Breast epithelium (tissue), 4 donors: Measurements from ENCODE around the gene ESPN. TPM values are rescaled to one million over a fixed set of nuclear protein-coding genes. Genes with fewer than 3 reads are reported as not detected.

ENCODE experiments used
- DNase-seq, 2 donors: peaks; one replicate each; pipeline ENCODE4 v3.0.0-alpha.2; 2019; ENCODE audit warnings: low spot score in 2 of 2
- H3K27ac ChIP-seq, 2 donors: fragments of 200-600 bp; sonication (generic) in 1 of 2; one replicate each; pipeline ENCODE4 v1.5.1; 2016 to 2019; ENCODE audit warnings: mild to moderate bottlenecking in 1 of 2
- H3K27me3 ChIP-seq, 2 donors: fragments of 200-600 bp; sonication (generic) in 1 of 2; one replicate each; pipeline versions ENCODE4 v1.5.1 to v1.6.0; 2017 to 2019; ENCODE audit warnings: control low read depth in 1 of 2, mild to moderate bottlenecking in 1 of 2
- H3K36me3 ChIP-seq: fragments of 200-600 bp; one replicate; pipeline ENCODE4 v1.5.1; 2019
- H3K4me1 ChIP-seq, 2 donors: fragments of 200-600 bp; sonication (generic); one replicate each; pipeline ENCODE4 v1.5.1; 2016 to 2019; ENCODE audit warnings: control low read depth in 1 of 2
- H3K4me3 ChIP-seq, 3 donors: fragments of 200-600 bp; sonication (generic); 1 replicate in 2 of 3; 2 replicates in 1 of 3; pipeline ENCODE4 v1.5.1; 2016 to 2019; ENCODE audit warnings: mild to moderate bottlenecking in 3 of 3, moderate library complexity in 2 of 3
- H3K9me3 ChIP-seq, 2 donors: fragments of 200-600 bp; sonication (generic) in 1 of 2; one replicate each; pipeline ENCODE4 v1.5.1; 2016 to 2019; ENCODE audit warnings: control low read depth in 1 of 2
- POLR2A ChIP-seq: fragments of 450-650 bp; IDR thresholded peaks from one replicate; pipeline ENCODE4 v1.6.1; 2016; ENCODE audit warnings: antibody characterized with exemption, mild to moderate bottlenecking, moderate library complexity
- POLR2AphosphoS5 ChIP-seq, 3 donors: sonication (generic); formaldehyde crosslinking; IDR thresholded peaks; one replicate each; pipeline ENCODE4 v1.6.1; 2017; ENCODE audit warnings: antibody characterized with exemption in 3 of 3
- intact Hi-C: fragments of 100-400 bp; cut with DNase I; formaldehyde crosslinking; loops from one replicate; pipeline ENCODE4 v1.15.1; 2023; ENCODE audit warnings: low total_unique reads
- total RNA-seq, 3 donors: library from RNA; depleted of rRNA; stranded (reverse); fragments of >200 nt; gene quantifications; one replicate each; pipeline ENCODE4 v1.1.0, GENCODE V29; 2016
- TF ChIP-seq, protein P1 (sequence below), 3 donors: fragments of 450-650 bp; IDR thresholded peaks; one replicate each; pipeline ENCODE4 v1.5.1; 2016 to 2017; ENCODE audit warnings: antibody characterized with exemption in 3 of 3, mild to moderate bottlenecking in 3 of 3, moderate library complexity in 3 of 3

ESPN gene
- total RNA-seq, 3 donors from 2014 or later = 10.8 to 11.1 TPM; not detected in 1

- Histone ChIP-seq H3K9me3 (no peaks in the 10 kb centered on the region), H3K27me3 (no peaks in the 10 kb centered on the region), H3K27ac (no peak overlapping the region), H3K4me1 (peaks cover 4 to 8% of the 10 kb centered on the region in 2 donors), H3K4me3 (no peak overlapping the region), H3K36me3 (no peaks in the 10 kb centered on the region)
- DNase-seq = no peak
- TF ChIP-seq POLR2A (no peak), POLR2AphosphoS5 (IDR thresholded peaks at IDR 0.05) (no peak)
- TF ChIP-seq, protein P1, sequence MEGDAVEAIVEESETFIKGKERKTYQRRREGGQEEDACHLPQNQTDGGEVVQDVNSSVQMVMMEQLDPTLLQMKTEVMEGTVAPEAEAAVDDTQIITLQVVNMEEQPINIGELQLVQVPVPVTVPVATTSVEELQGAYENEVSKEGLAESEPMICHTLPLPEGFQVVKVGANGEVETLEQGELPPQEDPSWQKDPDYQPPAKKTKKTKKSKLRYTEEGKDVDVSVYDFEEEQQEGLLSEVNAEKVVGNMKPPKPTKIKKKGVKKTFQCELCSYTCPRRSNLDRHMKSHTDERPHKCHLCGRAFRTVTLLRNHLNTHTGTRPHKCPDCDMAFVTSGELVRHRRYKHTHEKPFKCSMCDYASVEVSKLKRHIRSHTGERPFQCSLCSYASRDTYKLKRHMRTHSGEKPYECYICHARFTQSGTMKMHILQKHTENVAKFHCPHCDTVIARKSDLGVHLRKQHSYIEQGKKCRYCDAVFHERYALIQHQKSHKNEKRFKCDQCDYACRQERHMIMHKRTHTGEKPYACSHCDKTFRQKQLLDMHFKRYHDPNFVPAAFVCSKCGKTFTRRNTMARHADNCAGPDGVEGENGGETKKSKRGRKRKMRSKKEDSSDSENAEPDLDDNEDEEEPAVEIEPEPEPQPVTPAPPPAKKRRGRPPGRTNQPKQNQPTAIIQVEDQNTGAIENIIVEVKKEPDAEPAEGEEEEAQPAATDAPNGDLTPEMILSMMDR (IDR thresholded peaks at IDR 0.05) = no peak
- intact Hi-C loops = no loop called here
Observed at GRCh38 chr1:6396998-6397397, 27.6 kb upstream of the ESPN start.

GRCh38 chr1:6397844-6398441, 26.6 kb upstream of the ESPN start:
- no peaks in the 10 kb centered on the region for H3K4me1 ChIP-seq
- H3K27me3 ChIP-seq = no peaks in the 10 kb centered on the region
- no peaks in the 10 kb centered on the region for H3K36me3 ChIP-seq
- no peak for DNase-seq
- no peak overlapping the region for H3K27ac ChIP-seq
- intact Hi-C loops = no loop called here
- H3K4me3 ChIP-seq = no peak overlapping the region
- H3K9me3 ChIP-seq = no peaks in the 10 kb centered on the region
- TF ChIP-seq POLR2A (no peak), POLR2AphosphoS5 (IDR thresholded peaks at IDR 0.05) (no peak)
- TF ChIP-seq, protein P1 (IDR thresholded peaks at IDR 0.05) = no peak

- DNase-seq = no peak
- intact Hi-C loops = no loop called here
- no peaks in the 10 kb centered on the region for H3K4me1 ChIP-seq
- TF ChIP-seq POLR2A (no peak), POLR2AphosphoS5 (IDR thresholded peaks at IDR 0.05) (no peak)
- TF ChIP-seq, protein P1 (IDR thresholded peaks at IDR 0.05) = no peak
- H3K9me3 ChIP-seq = no peaks in the 10 kb centered on the region
- H3K36me3 ChIP-seq = no peaks in the 10 kb centered on the region
- H3K4me3 ChIP-seq = no peak overlapping the region
- H3K27me3 ChIP-seq = no peaks in the 10 kb centered on the region
- no peak overlapping the region for H3K27ac ChIP-seq
Observed at GRCh38 chr1:6399294-6399693, 25.3 kb upstream of the ESPN start.

DNA sequence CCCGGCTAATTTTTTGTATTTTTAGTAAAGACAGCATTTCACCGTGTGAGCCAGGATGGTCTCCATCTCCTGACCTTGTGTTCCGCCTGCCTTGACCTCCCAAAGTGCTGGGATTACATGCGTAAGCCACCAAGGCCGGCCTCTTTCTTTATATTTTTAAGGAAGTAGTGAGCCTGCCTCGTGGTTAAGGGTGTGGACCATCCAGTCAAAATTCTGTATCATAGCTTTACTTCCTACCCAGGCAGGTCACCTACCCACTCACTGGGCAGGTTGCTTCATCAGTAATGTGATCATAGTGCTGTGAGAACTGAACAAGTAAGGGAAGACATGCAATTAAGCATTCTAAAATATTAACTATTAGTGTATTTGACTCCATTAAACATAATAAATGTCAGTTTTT, 22.9 kb upstream of the ESPN start:
- Histone ChIP-seq H3K4me1 (no peaks in the 10 kb centered on the region), H3K36me3 (no peaks in the 10 kb centered on the region), H3K4me3 (no peak overlapping the region), H3K27ac (no peak overlapping the region), H3K9me3 (no peaks in the 10 kb centered on the region), H3K27me3 (no peaks in the 10 kb centered on the region)
- intact Hi-C loops = no loop called here
- TF ChIP-seq, protein P1 (IDR thresholded peaks at IDR 0.05) = no peak
- TF ChIP-seq POLR2A (no peak), POLR2AphosphoS5 (IDR thresholded peaks at IDR 0.05) (no peak)
- DNase-seq = no peak

DNA sequence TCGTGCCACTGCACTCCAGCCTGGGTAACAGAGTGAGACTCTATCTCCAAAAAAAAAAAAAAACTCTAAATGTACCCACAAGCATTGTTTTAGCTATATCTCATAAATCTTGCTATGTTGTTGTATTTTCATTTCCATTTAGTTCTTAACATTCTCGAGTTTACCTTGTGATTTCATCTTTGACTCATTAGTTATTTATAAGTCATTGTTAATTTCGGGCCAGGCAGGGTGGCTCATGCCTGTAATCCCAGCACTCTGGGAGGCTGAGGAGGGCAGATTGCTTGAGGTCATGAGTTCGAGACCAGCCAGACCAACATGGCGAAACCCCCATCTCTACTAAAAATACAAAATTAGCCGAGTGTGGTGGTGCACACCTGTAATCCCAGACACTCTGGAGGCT, 16.6 kb upstream of the ESPN start:
- Histone ChIP-seq H3K9me3 (no peaks in the 10 kb centered on the region), H3K4me3 (no peak overlapping the region), H3K4me1 (no peaks in the 10 kb centered on the region), H3K27ac (no peak overlapping the region), H3K36me3 (no peaks in the 10 kb centered on the region), H3K27me3 (no peaks in the 10 kb centered on the region)
- intact Hi-C loops = no loop called here
- DNase-seq = no peak
- TF ChIP-seq POLR2AphosphoS5 (IDR thresholded peaks at IDR 0.05) = no peak
- TF ChIP-seq POLR2A = no peak
- TF ChIP-seq, protein P1 (IDR thresholded peaks at IDR 0.05) = no peak
